Vagina (tissue), 2 donors: Measurements from ENCODE around the gene ZNF765. TPM values are rescaled to one million over a fixed set of nuclear protein-coding genes. Genes with fewer than 3 reads are reported as not detected.
A peak's percentile ranks its signal among the peaks of the same experiment; 100 is the strongest.
"Not testable (repeated sequence)": the region's sequence is repeated elsewhere in the genome, so short reads cannot be mapped to it uniquely, and the experiment has no call there.

Source experiments
- DNase-seq, 2 donors: peaks; one replicate each; pipeline ENCODE4 v3.0.0-alpha.2; 2017; ENCODE audit errors: extremely low spot score in 2 of 2
- H3K27ac ChIP-seq: fragments of 200-600 bp; sonication (generic); one replicate; pipeline ENCODE4 v1.5.1; 2019
- H3K27me3 ChIP-seq: fragments of 200-600 bp; sonication (generic); one replicate; pipeline ENCODE4 v1.5.1; 2019
- H3K36me3 ChIP-seq, 2 donors: fragments of 200-600 bp; sonication (generic); one replicate each; pipeline ENCODE4 v1.5.1; 2017 to 2019
- H3K4me1 ChIP-seq: fragments of 200-600 bp; sonication (generic); one replicate; pipeline ENCODE4 v1.5.1; 2019
- H3K4me3 ChIP-seq, 2 donors: fragments of 200-600 bp; sonication (generic); 1 replicate in 1 of 2; 2 replicates in 1 of 2; pipeline ENCODE4 v1.5.1; 2016 to 2019
- H3K9me3 ChIP-seq: fragments of 200-600 bp; sonication (generic); one replicate; pipeline ENCODE4 v1.5.1; 2019
- CTCF ChIP-seq, 3 experiments: fragments of 450-650 bp in 2 of 3; fragments of 200-600 bp in 1 of 3; sonication (generic) in 1 of 3; IDR thresholded peaks; one replicate each; pipeline ENCODE4 v1.5.1; 2017 to 2019; ENCODE audit warnings: antibody characterized with exemption in 3 of 3, mild to moderate bottlenecking in 2 of 3, moderate library complexity in 2 of 3
- POLR2A ChIP-seq, 2 donors: fragments of 450-650 bp; IDR thresholded peaks; one replicate each; pipeline ENCODE4 v1.6.1; 2017; ENCODE audit warnings: antibody characterized with exemption in 2 of 2, mild to moderate bottlenecking in 2 of 2, moderate library complexity in 2 of 2
- POLR2AphosphoS5 ChIP-seq, 2 donors: sonication (generic); formaldehyde crosslinking; IDR thresholded peaks; one replicate each; pipeline ENCODE4 v1.9.0; 2017; ENCODE audit warnings: antibody characterized with exemption in 2 of 2, mild to moderate bottlenecking in 2 of 2, low read depth in 1 of 2; ENCODE audit not compliant: insufficient read depth in 1 of 2
- intact Hi-C: fragments of 100-400 bp; cut with DNase I; formaldehyde crosslinking; loops from one replicate; pipeline ENCODE4 v1.15.1; 2023
- small RNA-seq: library from RNA; depleted of rRNA; stranded (forward); fragments of <200 nt; gene quantifications from one replicate; pipeline ENCODE3, GENCODE V24; 2016
- total RNA-seq: library from RNA; depleted of rRNA; stranded (reverse); fragments of >200 nt; gene quantifications from one replicate; pipeline ENCODE4 v1.2.3, GENCODE V29; 2016

Gene ZNF765
- total RNA-seq, 1 donor from 2014 or later = 10.6 TPM

GRCh38 chr19:53467485-53468262, 72.7 kb downstream of the ZNF765 start, which contains the start of gene ZNF813:
ZNF813 (plus strand) TSS chr19:53467733; CDS start chr19:53483823, 16,090 bp downstream.
- no peaks in the 10 kb centered on the region for H3K9me3 ChIP-seq
- TF ChIP-seq POLR2A (IDR thresholded peaks at IDR 0.05) (peak in 1 of 2 donors; percentile 6), POLR2AphosphoS5 (IDR thresholded peaks at IDR 0.05; ENCODE audit: insufficient read depth in 1 of 2, low read depth in 1 of 2) (peak; percentile 78 to 84), CTCF (IDR thresholded peaks at IDR 0.05) (no peak)
- peak within 1 kb of the TSS; percentile 78 to 85 for H3K4me3 ChIP-seq
- peak within 1 kb of the TSS; percentile 76 for H3K27ac ChIP-seq
- intact Hi-C loops = no loop called here
- H3K36me3 ChIP-seq = no peaks in the 10 kb centered on the region
- H3K4me1 ChIP-seq = peaks cover 15% of the 10 kb centered on the region
- H3K27me3 ChIP-seq = no peaks in the 10 kb centered on the region
- DNase-seq = peak in 1 of 2 donors; percentile 93

GRCh38 chr19:53468628-53469027, 73.7 kb downstream of the ZNF765 start:
- intact Hi-C loops, H3K27me3 ChIP-seq: not testable (repeated sequence)
- peak overlapping the region; percentile 78 to 85 for H3K4me3 ChIP-seq

GRCh38 chr19:53471916-53472315, 77.0 kb downstream of the ZNF765 start:
- H3K4me1 ChIP-seq = peaks cover 11% of the 10 kb centered on the region
- H3K4me3 ChIP-seq = no peak overlapping the region
- H3K36me3 ChIP-seq = peaks cover 0 to 11% of the 10 kb centered on the region in 2 donors
- H3K27ac ChIP-seq = no peak overlapping the region
- intact Hi-C loops = no loop called here
- peaks cover 3% of the 10 kb centered on the region for H3K9me3 ChIP-seq
- DNase-seq = no peak
- H3K27me3 ChIP-seq = no peaks in the 10 kb centered on the region
- TF ChIP-seq POLR2AphosphoS5 (IDR thresholded peaks at IDR 0.05; ENCODE audit: insufficient read depth in 1 of 2, low read depth in 1 of 2) (no peak), CTCF (IDR thresholded peaks at IDR 0.05) (no peak), POLR2A (IDR thresholded peaks at IDR 0.05) (no peak)

More at GRCh38 chr19:53468628-53469027, 73.7 kb downstream of the ZNF765 start:
- not testable (repeated sequence) for H3K9me3 ChIP-seq, H3K36me3 ChIP-seq, DNase-seq
- H3K27ac ChIP-seq = peak overlapping the region; percentile 76
- H3K4me1 ChIP-seq = peaks cover 15% of the 10 kb centered on the region

GRCh38 chr19:53474832-53475231, 79.9 kb downstream of the ZNF765 start:
- Histone ChIP-seq H3K9me3 (peaks cover 17% of the 10 kb centered on the region), H3K36me3 (peaks cover 0 to 29% of the 10 kb centered on the region in 2 donors)
- H3K27ac ChIP-seq, H3K4me3 ChIP-seq, intact Hi-C loops, H3K27me3 ChIP-seq, H3K4me1 ChIP-seq, DNase-seq: not testable (repeated sequence)

GRCh38 chr19:53475470-53475869, 80.5 kb downstream of the ZNF765 start:
- intact Hi-C loops, H3K27ac ChIP-seq, H3K27me3 ChIP-seq, H3K4me3 ChIP-seq, DNase-seq, H3K4me1 ChIP-seq: not testable (repeated sequence)
- peaks cover 23% of the 10 kb centered on the region for H3K9me3 ChIP-seq
- peaks cover 0 to 32% of the 10 kb centered on the region in 2 donors for H3K36me3 ChIP-seq

Small RNA genes within 50 kb of the gene (small RNA-seq; reads per million reads assigned to genes)
- gene RPL39P36 = not detected

Other genes starting within 250 kb of the ZNF765 start
- gene ZNF347, start 236.1 kb upstream of the ZNF765 start, total RNA-seq = 11.8 TPM
- gene ZNF665, start 201.8 kb upstream of the ZNF765 start, total RNA-seq = 1.5 TPM
- 5.9 TPM for gene ZNF677, start 140.3 kb upstream of the ZNF765 start, total RNA-seq
- not detected for gene VN1R2, start 136.9 kb upstream of the ZNF765 start, total RNA-seq
- not detected for gene VN1R4, start 127.4 kb upstream of the ZNF765 start, total RNA-seq
- gene ZNF845, start 61.4 kb upstream of the ZNF765 start, total RNA-seq = 5.2 TPM
- 6.4 TPM for gene ZNF525, start 29.4 kb upstream of the ZNF765 start, total RNA-seq
- 12.3 TPM for gene ZNF761, start 36.8 kb downstream of the ZNF765 start, total RNA-seq
- 4.2 TPM for gene ZNF813, start 72.6 kb downstream of the ZNF765 start, total RNA-seq
- 72.7 TPM for gene ZNF331, start 143.0 kb downstream of the ZNF765 start, total RNA-seq
- not detected for gene DPRX, start 236.8 kb downstream of the ZNF765 start, total RNA-seq